NCI-H1930 (cell line): ENCODE data around the gene TCF7L1.
"Not testable (repeated sequence)": the region's sequence is repeated elsewhere in the genome, so short reads cannot be mapped to it uniquely, and the experiment has no call there.

Source experiments
- DNase-seq, 2 experiments: peaks; one replicate each; lab custom pipeline; 2025; lab: John Stamatoyannopoulos, UW

TCF7L1 gene

GRCh38 chr2:85183479-85183878 is 50.3 kb downstream of the TCF7L1 start:
- DNase-seq = no peak

- no peak for DNase-seq
Measured at GRCh38 chr2:85184231-85184630, 51.0 kb downstream of the TCF7L1 start.

GRCh38 chr2:85184990-85185389 is 51.8 kb downstream of the TCF7L1 start:
- DNase-seq = no peak

GRCh38 chr2:85185431-85185940 is 52.3 kb downstream of the TCF7L1 start:
- no peak for DNase-seq

GRCh38 chr2:85187069-85187468 is 53.9 kb downstream of the TCF7L1 start:
- no peak for DNase-seq

- no peak for DNase-seq
Measured at GRCh38 chr2:85188852-85189251, 55.7 kb downstream of the TCF7L1 start.

GRCh38 chr2:85189606-85190270 is 56.5 kb downstream of the TCF7L1 start:
- no peak for DNase-seq

GRCh38 chr2:85191157-85191556 is 58.0 kb downstream of the TCF7L1 start:
- no peak for DNase-seq

GRCh38 chr2:85194780-85195480 is 61.7 kb downstream of the TCF7L1 start:
- DNase-seq = no peak

- no peak for DNase-seq
Measured at GRCh38 chr2:85195956-85196355, 62.8 kb downstream of the TCF7L1 start.

- DNase-seq = no peak
Measured at GRCh38 chr2:85199698-85200097, 66.5 kb downstream of the TCF7L1 start.

GRCh38 chr2:85209887-85210286 is 76.7 kb downstream of the TCF7L1 start:
- DNase-seq = no peak

GRCh38 chr2:85210511-85210910 is 77.3 kb downstream of the TCF7L1 start:
- no peak for DNase-seq

GRCh38 chr2:85211606-85212005 is 78.4 kb downstream of the TCF7L1 start:
- not testable (repeated sequence) for DNase-seq

- DNase-seq = no peak
Measured at GRCh38 chr2:85212841-85213240, 79.6 kb downstream of the TCF7L1 start.

GRCh38 chr2:85213404-85213803 is 80.2 kb downstream of the TCF7L1 start:
- no peak for DNase-seq

GRCh38 chr2:85213901-85214512 is 80.8 kb downstream of the TCF7L1 start:
- no peak for DNase-seq

GRCh38 chr2:85215081-85215447 is 81.9 kb downstream of the TCF7L1 start:
- no peak for DNase-seq

- DNase-seq = no peak
Measured at GRCh38 chr2:85215448-85216401, 82.5 kb downstream of the TCF7L1 start.

GRCh38 chr2:85216927-85217326 is 83.7 kb downstream of the TCF7L1 start:
- no peak for DNase-seq

GRCh38 chr2:85221067-85221691 is 88.0 kb downstream of the TCF7L1 start:
- DNase-seq = no peak

- no peak for DNase-seq
Measured at GRCh38 chr2:85222792-85223191, 89.6 kb downstream of the TCF7L1 start.
